H9 (cell line): ENCODE measurements around the gene MMP19. TPM values are rescaled to one million over a fixed set of nuclear protein-coding genes. Genes with fewer than 3 reads are reported as not detected.

Experiments
- DNase-seq: peaks from one replicate; pipeline ENCODE4 v3.0.0-alpha.2; 2017
- H2AFZ ChIP-seq: one replicate; pipeline ENCODE4 v1.6.1; 2013; ENCODE audit warnings: mild to moderate bottlenecking, low read length, control low read depth, moderate library complexity
- H2AK5ac ChIP-seq: 2 replicates; pipeline ENCODE4 v1.6.1; 2013; ENCODE audit warnings: low read length, control low read depth, mixed read lengths; ENCODE audit not compliant: insufficient read length
- H2BK120ac ChIP-seq: one replicate; pipeline ENCODE4 v1.6.1; 2013; ENCODE audit warnings: low read depth, mild to moderate bottlenecking, low read length, control low read depth, inconsistent platforms; ENCODE audit not compliant: poor library complexity, severe bottlenecking
- H2BK12ac ChIP-seq: 2 replicates; pipeline ENCODE4 v1.6.1; 2013; ENCODE audit warnings: low read length, control low read depth, mixed read lengths, low read depth; ENCODE audit not compliant: insufficient read length
- H2BK15ac ChIP-seq: 2 replicates; pipeline ENCODE4 v1.6.1; 2013; ENCODE audit warnings: low read depth, low read length, control low read depth
- H2BK20ac ChIP-seq: one replicate; pipeline ENCODE4 v1.6.1; 2013; ENCODE audit warnings: low read depth, mild to moderate bottlenecking, low read length, control low read depth, inconsistent platforms; ENCODE audit not compliant: poor library complexity, severe bottlenecking
- H2BK5ac ChIP-seq: 2 replicates; pipeline ENCODE4 v1.6.1; 2013; ENCODE audit warnings: low read length, control low read depth, mixed read lengths; ENCODE audit not compliant: insufficient read length
- H3K14ac ChIP-seq: 2 replicates; pipeline ENCODE4 v1.6.1; 2013; ENCODE audit warnings: low read length, control low read depth; ENCODE audit not compliant: insufficient read depth
- H3K18ac ChIP-seq: 2 replicates; pipeline ENCODE4 v1.6.1; 2013; ENCODE audit warnings: low read depth, mild to moderate bottlenecking, mixed read lengths, low read length, control low read depth; ENCODE audit not compliant: insufficient read length
- H3K23ac ChIP-seq: 2 replicates; pipeline ENCODE4 v1.6.1; 2013; ENCODE audit warnings: low read length, control low read depth, mixed read lengths, low read depth; ENCODE audit not compliant: insufficient read length
- H3K23me2 ChIP-seq: 2 replicates; pipeline ENCODE4 v1.6.1; 2013; ENCODE audit warnings: low read depth, mild to moderate bottlenecking, mixed read lengths, low read length, control low read depth; ENCODE audit not compliant: insufficient read length, poor library complexity, severe bottlenecking
- H3K27ac ChIP-seq: 2 replicates; pipeline ENCODE4 v1.5.1; 2013; ENCODE audit warnings: low read length, control low read depth, mixed read lengths, low read depth; ENCODE audit not compliant: insufficient read length
- H3K27me3 ChIP-seq: 2 replicates; pipeline ENCODE4 v1.6.1; 2013; ENCODE audit warnings: low read length, control low read depth, inconsistent platforms; ENCODE audit not compliant: insufficient read depth
- H3K4ac ChIP-seq: 2 replicates; pipeline ENCODE4 v1.6.1; 2013; ENCODE audit warnings: low read depth, mild to moderate bottlenecking, control low read depth, inconsistent platforms, low read length, moderate library complexity
- H3K4me1 ChIP-seq: 2 replicates; pipeline ENCODE4 v1.6.1; 2013; ENCODE audit warnings: low read length, control low read depth, inconsistent platforms; ENCODE audit not compliant: insufficient read depth
- H3K4me2 ChIP-seq: 2 replicates; pipeline ENCODE4 v1.6.1; 2013; ENCODE audit warnings: low read length, control low read depth, mixed read lengths; ENCODE audit not compliant: insufficient read length, insufficient read depth
- H3K56ac ChIP-seq: 2 replicates; pipeline ENCODE4 v1.6.1; 2013; ENCODE audit warnings: low read depth, mild to moderate bottlenecking, mixed read lengths, low read length, control low read depth; ENCODE audit not compliant: insufficient read length
- H3K79me1 ChIP-seq: 2 replicates; pipeline ENCODE4 v1.6.1; 2013; ENCODE audit warnings: low read depth, mild to moderate bottlenecking, moderate library complexity, low read length, control low read depth, inconsistent platforms; ENCODE audit not compliant: insufficient read depth, poor library complexity, severe bottlenecking
- H3K79me2 ChIP-seq: 2 replicates; pipeline ENCODE4 v1.6.1; 2013; ENCODE audit warnings: low read length, control low read depth, inconsistent platforms; ENCODE audit not compliant: insufficient read depth
- H3K9ac ChIP-seq: 2 replicates; pipeline ENCODE4 v1.6.1; 2013; ENCODE audit warnings: low read length, control low read depth, mixed read lengths; ENCODE audit not compliant: insufficient read length; ENCODE audit errors: extremely low read depth
- H3K9me3 ChIP-seq: one replicate; pipeline ENCODE4 v1.6.1; 2013; ENCODE audit warnings: low read depth, low read length, inconsistent platforms; ENCODE audit not compliant: control insufficient read depth
- H3T11ph ChIP-seq: one replicate; pipeline ENCODE4 v1.6.1; 2013; ENCODE audit warnings: mild to moderate bottlenecking, low read length, control low read depth, inconsistent platforms
- H4K20me1 ChIP-seq: one replicate; pipeline ENCODE4 v1.6.1; 2013; ENCODE audit not compliant: control insufficient read depth, insufficient read length, insufficient read depth
- H4K5ac ChIP-seq: 2 replicates; pipeline ENCODE4 v1.6.1; 2013; ENCODE audit warnings: low read depth, mild to moderate bottlenecking, mixed read lengths, low read length, control low read depth; ENCODE audit not compliant: insufficient read length
- H4K8ac ChIP-seq: replicated peaks from 2 replicates; pipeline ENCODE4 v1.6.1; 2013; ENCODE audit warnings: low read length, control low read depth, mixed read lengths, low read depth; ENCODE audit not compliant: insufficient read length
- H4K91ac ChIP-seq: 2 replicates; pipeline ENCODE4 v1.6.1; 2013; ENCODE audit warnings: low read depth, mild to moderate bottlenecking, moderate library complexity, mixed read lengths, low read length, control low read depth; ENCODE audit not compliant: insufficient read length
- H3K27ac Mint-ChIP-seq, 3 experiments: 2 replicates in 2 of 3; 3 replicates in 1 of 3; pipeline ENCODE4 v1.8.0; 2020 to 2021; ENCODE audit warnings: mixed read lengths in 3 of 3, mild to moderate bottlenecking in 1 of 3, moderate library complexity in 1 of 3
- H3K27me3 Mint-ChIP-seq: 2 replicates; pipeline ENCODE4 v1.8.0; 2021; ENCODE audit warnings: low read depth, mild to moderate bottlenecking, moderate library complexity, mixed read lengths
- H3K36me3 Mint-ChIP-seq, 3 experiments: 2 replicates in 2 of 3; 3 replicates in 1 of 3; pipeline ENCODE4 v1.8.0; 2020 to 2021; ENCODE audit warnings: low read depth in 3 of 3, mixed read lengths in 3 of 3; ENCODE audit not compliant: insufficient read depth in 1 of 3
- H3K4me1 Mint-ChIP-seq, 2 experiments: 2 replicates each; pipeline ENCODE4 v1.8.0; 2020; ENCODE audit warnings: mixed read lengths in 2 of 2
- H3K4me3 Mint-ChIP-seq, 2 experiments: 2 replicates in 1 of 2; 3 replicates in 1 of 2; pipeline ENCODE4 v1.8.0; 2020 to 2021; ENCODE audit warnings: mild to moderate bottlenecking in 2 of 2, mixed read lengths in 2 of 2, moderate library complexity in 1 of 2
- H3K9me3 Mint-ChIP-seq, 2 experiments: 2 replicates in 1 of 2; 3 replicates in 1 of 2; pipeline ENCODE4 v1.8.0; 2020; ENCODE audit warnings: mild to moderate bottlenecking in 2 of 2, mixed read lengths in 2 of 2, moderate library complexity in 1 of 2
- WGBS: extraction: QIAGEN DNeasy Blood & Tissue Kit; methylation state at CpG from one replicate; pipeline ENCODE4 v1.1.7; 2013; ENCODE audit warnings: missing lambda C conversion rate, low lambda C conversion rate, mixed read lengths; ENCODE audit not compliant: insufficient read length; ENCODE audit errors: extremely low coverage; 5-methylcytosine and 5-hydroxymethylcytosine counted together
- total RNA-seq: library from RNA; stranded (reverse); gene quantifications from 2 replicates; pipeline ENCODE4 v1.2.1, GENCODE V29; 2021
- TF ChIP-seq, protein P1 (sequence below): fragments of 200-600 bp; sonication (generic); conservative IDR thresholded peaks from 3 replicates; pipeline ENCODE4 v1.8.0; 2021; ENCODE audit warnings: antibody characterized with exemption, mild to moderate bottlenecking

MMP19 gene
- total RNA-seq, 1 experiment from 2014 or later, result 1.7 TPM

DNA sequence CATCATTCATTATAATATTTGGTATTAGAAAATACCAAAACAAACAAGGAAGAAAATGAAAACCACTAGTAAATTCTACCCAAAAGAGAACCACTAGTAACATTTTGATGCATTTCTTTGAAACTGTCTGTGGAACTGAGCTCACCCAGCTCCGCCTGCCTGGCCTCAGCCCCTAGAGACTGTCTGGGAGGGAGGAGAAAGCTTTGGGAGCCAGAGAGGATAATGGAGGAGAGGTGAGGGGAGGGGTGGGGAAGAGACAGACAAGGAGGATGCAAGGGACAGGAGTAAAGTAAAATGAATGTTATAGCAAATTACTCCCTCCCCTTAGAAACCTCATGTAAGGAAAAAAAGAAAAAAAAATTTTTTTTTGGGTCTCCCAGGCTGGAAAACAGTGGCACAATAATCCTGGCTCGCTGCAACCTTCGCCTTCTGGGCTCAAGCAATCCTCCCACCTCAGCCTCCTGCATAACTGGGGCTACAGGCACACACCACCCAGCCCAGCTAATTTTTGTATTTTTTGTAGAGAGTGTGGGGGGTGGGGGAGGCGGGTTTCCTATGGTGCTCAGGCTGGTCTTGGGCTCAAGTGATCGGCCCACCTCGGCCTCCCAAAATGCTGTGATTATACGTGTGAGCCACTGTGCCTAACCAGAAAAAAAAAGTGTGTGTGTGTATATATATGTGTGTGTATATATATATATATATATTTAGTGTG is 3.2 kb upstream of the MMP19 start:
- no peak overlapping the region for H3K9ac ChIP-seq
- no peak overlapping the region for H3K18ac ChIP-seq
- no peak overlapping the region for H2BK120ac ChIP-seq
- H3K79me1 ChIP-seq, result no peaks in the 10 kb centered on the region
- no peak overlapping the region for H3K14ac ChIP-seq
- H3K56ac ChIP-seq, result no peak overlapping the region
- no peak overlapping the region for H3T11ph ChIP-seq
- H3K79me2 ChIP-seq, result no peaks in the 10 kb centered on the region
- peaks cover 3% of the 10 kb centered on the region for H4K20me1 ChIP-seq
- H2AK5ac ChIP-seq, result no peak overlapping the region
- Mint-ChIP-seq H3K27ac (no peak overlapping the region), H3K36me3 (no peaks in the 10 kb centered on the region), H3K27me3 (peaks cover 8% of the 10 kb centered on the region), H3K4me3 (no peak overlapping the region), H3K9me3 (no peaks in the 10 kb centered on the region), H3K4me1 (peaks cover 23 to 28% of the 10 kb centered on the region in 2 experiments)
- H2AFZ ChIP-seq, result no peak overlapping the region
- H3K9me3 ChIP-seq, result no peaks in the 10 kb centered on the region
- H2BK12ac ChIP-seq, result no peak overlapping the region
- TF ChIP-seq, protein P1, sequence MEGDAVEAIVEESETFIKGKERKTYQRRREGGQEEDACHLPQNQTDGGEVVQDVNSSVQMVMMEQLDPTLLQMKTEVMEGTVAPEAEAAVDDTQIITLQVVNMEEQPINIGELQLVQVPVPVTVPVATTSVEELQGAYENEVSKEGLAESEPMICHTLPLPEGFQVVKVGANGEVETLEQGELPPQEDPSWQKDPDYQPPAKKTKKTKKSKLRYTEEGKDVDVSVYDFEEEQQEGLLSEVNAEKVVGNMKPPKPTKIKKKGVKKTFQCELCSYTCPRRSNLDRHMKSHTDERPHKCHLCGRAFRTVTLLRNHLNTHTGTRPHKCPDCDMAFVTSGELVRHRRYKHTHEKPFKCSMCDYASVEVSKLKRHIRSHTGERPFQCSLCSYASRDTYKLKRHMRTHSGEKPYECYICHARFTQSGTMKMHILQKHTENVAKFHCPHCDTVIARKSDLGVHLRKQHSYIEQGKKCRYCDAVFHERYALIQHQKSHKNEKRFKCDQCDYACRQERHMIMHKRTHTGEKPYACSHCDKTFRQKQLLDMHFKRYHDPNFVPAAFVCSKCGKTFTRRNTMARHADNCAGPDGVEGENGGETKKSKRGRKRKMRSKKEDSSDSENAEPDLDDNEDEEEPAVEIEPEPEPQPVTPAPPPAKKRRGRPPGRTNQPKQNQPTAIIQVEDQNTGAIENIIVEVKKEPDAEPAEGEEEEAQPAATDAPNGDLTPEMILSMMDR, result no peak
- H2BK20ac ChIP-seq, result no peak overlapping the region
- no CpG with 5 or more reads among the region's 7 CpGs for WGBS
- no peak overlapping the region for H4K5ac ChIP-seq
- no peak overlapping the region for H2BK5ac ChIP-seq
- no peaks in the 10 kb centered on the region; the same call in 1 of the 2 replicates for H3K4me1 ChIP-seq
- H4K91ac ChIP-seq, result no peak overlapping the region
- H3K27me3 ChIP-seq, result no peaks in the 10 kb centered on the region
- no peak overlapping the region for H3K4ac ChIP-seq
- no peak overlapping the region for H3K27ac ChIP-seq
- no peak overlapping the region for H3K23ac ChIP-seq
- H2BK15ac ChIP-seq, result no peak overlapping the region
- no peak overlapping the region for H4K8ac ChIP-seq
- no peak overlapping the region for H3K4me2 ChIP-seq
- H3K23me2 ChIP-seq, result no peaks in the 10 kb centered on the region
- DNase-seq, result no peak
